HEK293 (cell line): ENCODE results near the gene NHERF2.

Experiments used
- CTCF ChIA-PET: fragments of 350-600 bp; formaldehyde crosslinking; extraction: SDS; loops from one replicate; lab custom pipeline; 2021; ENCODE audit warnings: antibody characterized with exemption; lab: Yijun Ruan, JAX
- POLR2A ChIA-PET: fragments of 300-600 bp; formaldehyde crosslinking; extraction: SDS; loops from one replicate; lab custom pipeline; 2020; ENCODE audit warnings: antibody characterized with exemption, inconsistent platforms; lab: Yijun Ruan, JAX
- H3K27ac ChIP-seq: fragments of 200-500 bp; sonication (Bioruptor generic); 2 replicates; pipeline ENCODE4 v1.5.1; 2014; ENCODE audit warnings: low read depth, low read length, control low read depth, inconsistent platforms; ENCODE audit errors: extremely low read depth
- H3K36me3 ChIP-seq, 2 experiments: fragments of 200-500 bp in 1 of 2; sonication (Bioruptor generic) in 1 of 2; 1 replicate in 1 of 2; 2 replicates in 1 of 2; pipeline ENCODE4 v1.5.1; 2014 to 2017; ENCODE audit warnings: inconsistent platforms in 2 of 2, low read length in 2 of 2; ENCODE audit not compliant: control insufficient read depth in 2 of 2, insufficient read depth in 1 of 2
- H3K4me1 ChIP-seq: fragments of 200-500 bp; sonication (Bioruptor generic); 2 replicates; pipeline ENCODE4 v1.5.1; 2014; ENCODE audit warnings: mild to moderate bottlenecking, low read length, inconsistent platforms; ENCODE audit not compliant: control insufficient read depth, insufficient read depth
- H3K4me3 ChIP-seq: 2 replicates; pipeline ENCODE4 v1.5.1; 2011; ENCODE audit warnings: low read depth, mild to moderate bottlenecking, control low read depth, low read length, moderate library complexity
- H3K9me3 ChIP-seq: fragments of 200-500 bp; sonication (Bioruptor generic); 2 replicates; pipeline ENCODE4 v1.5.1; 2014; ENCODE audit warnings: low read depth, low read length, inconsistent platforms; ENCODE audit not compliant: control insufficient read depth, insufficient read depth
- GFI1B ChIP-seq: fragments of 450-650 bp; formaldehyde crosslinking; IDR thresholded peaks from 2 replicates; pipeline ENCODE4 v1.5.1; 2016; ENCODE audit warnings: missing biosample characterization, missing genetic modification characterization
- GLIS1 ChIP-seq: fragments of 450-650 bp; formaldehyde crosslinking; IDR thresholded peaks from 2 replicates; pipeline ENCODE4 v1.5.1; 2016; ENCODE audit warnings: missing biosample characterization, missing genetic modification characterization
- GLIS2 ChIP-seq: fragments of 450-650 bp; formaldehyde crosslinking; IDR thresholded peaks from 2 replicates; pipeline ENCODE4 v1.5.1; 2016; ENCODE audit warnings: missing biosample characterization, missing genetic modification characterization
- OSR2 ChIP-seq: fragments of 450-650 bp; formaldehyde crosslinking; IDR thresholded peaks from 2 replicates; pipeline ENCODE4 v1.5.1; 2016; ENCODE audit warnings: missing biosample characterization, missing genetic modification characterization
- SP7 ChIP-seq: fragments of 450-650 bp; formaldehyde crosslinking; IDR thresholded peaks from 2 replicates; pipeline ENCODE4 v1.5.1; 2016; ENCODE audit warnings: missing biosample characterization, missing genetic modification characterization
- WT1 ChIP-seq: fragments of 450-650 bp; formaldehyde crosslinking; IDR thresholded peaks from 2 replicates; pipeline ENCODE4 v1.5.1; 2016; ENCODE audit warnings: missing biosample characterization, missing genetic modification characterization
- YY1 ChIP-seq: fragments of 450-650 bp; formaldehyde crosslinking; IDR thresholded peaks from 2 replicates; pipeline ENCODE4 v1.5.1; 2018; ENCODE audit warnings: missing biosample characterization, missing genetic modification characterization
- ZBTB8A ChIP-seq: fragments of 450-650 bp; formaldehyde crosslinking; IDR thresholded peaks from 2 replicates; pipeline ENCODE4 v1.5.1; 2016; ENCODE audit warnings: missing biosample characterization, missing genetic modification characterization
- ZNF214 ChIP-seq: fragments of 450-650 bp; formaldehyde crosslinking; IDR thresholded peaks from 2 replicates; pipeline ENCODE4 v1.5.1; 2017; ENCODE audit warnings: missing biosample characterization, mild to moderate bottlenecking, missing genetic modification characterization, borderline replicate concordance
- ZNF335 ChIP-seq: fragments of 450-650 bp; formaldehyde crosslinking; conservative IDR thresholded peaks from 2 replicates; pipeline ENCODE4 v1.5.1; 2016; ENCODE audit warnings: missing biosample characterization, missing genetic modification characterization
- ZNF394 ChIP-seq: fragments of 450-650 bp; formaldehyde crosslinking; IDR thresholded peaks from 2 replicates; pipeline ENCODE4 v1.5.1; 2016; ENCODE audit warnings: missing biosample characterization, missing genetic modification characterization, mild to moderate bottlenecking, moderate library complexity, borderline replicate concordance
- ZNF585B ChIP-seq: fragments of 450-650 bp; formaldehyde crosslinking; IDR thresholded peaks from 2 replicates; pipeline ENCODE4 v1.5.1; 2016; ENCODE audit warnings: missing biosample characterization, missing genetic modification characterization
- ZNF600 ChIP-seq: fragments of 450-650 bp; formaldehyde crosslinking; IDR thresholded peaks from 2 replicates; pipeline ENCODE4 v1.5.1; 2016; ENCODE audit warnings: missing biosample characterization, missing genetic modification characterization
- ZNF621 ChIP-seq: fragments of 450-650 bp; formaldehyde crosslinking; IDR thresholded peaks from 2 replicates; pipeline ENCODE4 v1.5.1; 2017; ENCODE audit warnings: missing biosample characterization, missing genetic modification characterization
- ZNF777 ChIP-seq: fragments of 450-650 bp; formaldehyde crosslinking; IDR thresholded peaks from 2 replicates; pipeline ENCODE4 v1.5.1; 2017; ENCODE audit warnings: missing biosample characterization, missing genetic modification characterization, borderline replicate concordance
- ZSCAN23 ChIP-seq: fragments of 450-650 bp; formaldehyde crosslinking; IDR thresholded peaks from 2 replicates; pipeline ENCODE4 v1.5.1; 2016; ENCODE audit warnings: missing biosample characterization, missing genetic modification characterization
- TF ChIP-seq, protein P1 (sequence below): fragments of 450-650 bp; formaldehyde crosslinking; IDR thresholded peaks from 2 replicates; pipeline ENCODE4 v1.5.1; 2016; ENCODE audit warnings: missing biosample characterization, missing genetic modification characterization
- TF ChIP-seq, protein P2 (sequence below): fragments of 450-650 bp; formaldehyde crosslinking; IDR thresholded peaks from 2 replicates; pipeline ENCODE4 v1.5.1; 2016; ENCODE audit warnings: missing biosample characterization, missing genetic modification characterization
- TF ChIP-seq, protein P3 (sequence below): fragments of 450-650 bp; formaldehyde crosslinking; optimal IDR thresholded peaks from 2 replicates; pipeline ENCODE3; 2016; ENCODE audit warnings: missing biosample characterization, mild to moderate bottlenecking, missing genetic modification characterization
- TF ChIP-seq, protein P4 (sequence below): fragments of 450-650 bp; formaldehyde crosslinking; IDR thresholded peaks from 2 replicates; pipeline ENCODE4 v1.5.1; 2016; ENCODE audit warnings: missing biosample characterization, missing genetic modification characterization
- TF ChIP-seq, protein P5 (sequence below): fragments of 450-650 bp; formaldehyde crosslinking; IDR thresholded peaks from 2 replicates; pipeline ENCODE4 v1.5.1; 2016; ENCODE audit warnings: missing biosample characterization, missing genetic modification characterization
- TF ChIP-seq, protein P6 (sequence below): fragments of 450-650 bp; IDR thresholded peaks from 2 replicates; pipeline ENCODE4 v1.5.1; 2018; ENCODE audit warnings: missing biosample characterization, missing genetic modification characterization

The NHERF2 gene

DNA sequence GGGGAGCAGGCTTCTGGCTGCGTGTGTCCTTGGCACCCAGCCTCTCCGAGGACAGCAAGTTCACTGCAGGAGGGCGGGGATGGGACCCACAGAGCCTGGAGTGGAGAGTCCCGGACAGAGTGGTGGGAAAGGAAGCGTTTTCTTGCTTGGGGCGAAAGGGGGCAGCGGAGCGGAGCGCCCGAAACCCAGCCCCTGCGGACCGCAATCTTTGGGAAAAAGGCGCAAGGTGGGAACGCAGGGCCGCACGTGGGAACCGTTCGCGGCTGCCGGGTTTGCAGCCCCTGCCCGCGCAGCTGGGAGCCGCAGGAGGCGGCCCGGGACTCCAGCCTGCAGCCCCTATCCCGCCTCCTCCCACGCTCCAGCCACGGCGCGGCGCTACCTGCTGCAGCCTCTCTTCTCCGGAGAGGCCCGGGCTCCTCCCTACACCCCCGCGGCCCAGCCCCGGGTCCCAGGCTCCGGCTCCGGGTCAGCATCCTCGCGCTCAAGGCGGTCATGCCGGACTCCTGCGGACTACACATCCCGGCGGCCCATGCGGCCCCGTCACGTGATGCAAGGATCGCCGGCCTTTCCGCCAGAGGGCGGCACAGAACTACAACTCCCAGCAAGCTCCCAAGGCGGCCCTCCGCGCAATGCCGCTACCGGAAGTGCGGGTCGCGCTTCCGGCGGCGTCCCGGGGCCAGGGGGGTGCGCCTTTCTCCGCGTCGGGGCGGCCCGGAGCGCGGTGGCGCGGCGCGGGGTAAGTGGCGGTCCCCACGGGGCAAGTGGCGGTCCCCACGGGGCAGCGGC is 20.8 kb downstream of the NHERF2 start, which contains the start of the genes NTHL1 and TSC2 (continued):
- TF ChIP-seq GLIS2 (peak; percentile 74), SP7 (tag by site-specific recombination) (peak; percentile 77), ZNF600 (tag by site-specific recombination) (peak; percentile 82), WT1 (tag by site-specific recombination) (peak; percentile 20; the same call in 1 of the 2 replicates), GLIS1 (tag by site-specific recombination) (peak; percentile 96), ZSCAN23 (tag by site-specific recombination) (0 out of 2 replicates have a peak, but pooled peaks have one; percentile 45), ZBTB8A (tag by site-specific recombination) (peak; percentile 85), ZNF214 (tag by site-specific recombination) (no peak), ZNF335 (peak; percentile 85)
- TF ChIP-seq, protein P1, sequence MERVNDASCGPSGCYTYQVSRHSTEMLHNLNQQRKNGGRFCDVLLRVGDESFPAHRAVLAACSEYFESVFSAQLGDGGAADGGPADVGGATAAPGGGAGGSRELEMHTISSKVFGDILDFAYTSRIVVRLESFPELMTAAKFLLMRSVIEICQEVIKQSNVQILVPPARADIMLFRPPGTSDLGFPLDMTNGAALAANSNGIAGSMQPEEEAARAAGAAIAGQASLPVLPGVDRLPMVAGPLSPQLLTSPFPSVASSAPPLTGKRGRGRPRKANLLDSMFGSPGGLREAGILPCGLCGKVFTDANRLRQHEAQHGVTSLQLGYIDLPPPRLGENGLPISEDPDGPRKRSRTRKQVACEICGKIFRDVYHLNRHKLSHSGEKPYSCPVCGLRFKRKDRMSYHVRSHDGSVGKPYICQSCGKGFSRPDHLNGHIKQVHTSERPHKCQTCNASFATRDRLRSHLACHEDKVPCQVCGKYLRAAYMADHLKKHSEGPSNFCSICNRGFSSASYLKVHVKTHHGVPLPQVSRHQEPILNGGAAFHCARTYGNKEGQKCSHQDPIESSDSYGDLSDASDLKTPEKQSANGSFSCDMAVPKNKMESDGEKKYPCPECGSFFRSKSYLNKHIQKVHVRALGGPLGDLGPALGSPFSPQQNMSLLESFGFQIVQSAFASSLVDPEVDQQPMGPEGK (tag by site-specific recombination), result peak; percentile 75
- TF ChIP-seq, protein P2, sequence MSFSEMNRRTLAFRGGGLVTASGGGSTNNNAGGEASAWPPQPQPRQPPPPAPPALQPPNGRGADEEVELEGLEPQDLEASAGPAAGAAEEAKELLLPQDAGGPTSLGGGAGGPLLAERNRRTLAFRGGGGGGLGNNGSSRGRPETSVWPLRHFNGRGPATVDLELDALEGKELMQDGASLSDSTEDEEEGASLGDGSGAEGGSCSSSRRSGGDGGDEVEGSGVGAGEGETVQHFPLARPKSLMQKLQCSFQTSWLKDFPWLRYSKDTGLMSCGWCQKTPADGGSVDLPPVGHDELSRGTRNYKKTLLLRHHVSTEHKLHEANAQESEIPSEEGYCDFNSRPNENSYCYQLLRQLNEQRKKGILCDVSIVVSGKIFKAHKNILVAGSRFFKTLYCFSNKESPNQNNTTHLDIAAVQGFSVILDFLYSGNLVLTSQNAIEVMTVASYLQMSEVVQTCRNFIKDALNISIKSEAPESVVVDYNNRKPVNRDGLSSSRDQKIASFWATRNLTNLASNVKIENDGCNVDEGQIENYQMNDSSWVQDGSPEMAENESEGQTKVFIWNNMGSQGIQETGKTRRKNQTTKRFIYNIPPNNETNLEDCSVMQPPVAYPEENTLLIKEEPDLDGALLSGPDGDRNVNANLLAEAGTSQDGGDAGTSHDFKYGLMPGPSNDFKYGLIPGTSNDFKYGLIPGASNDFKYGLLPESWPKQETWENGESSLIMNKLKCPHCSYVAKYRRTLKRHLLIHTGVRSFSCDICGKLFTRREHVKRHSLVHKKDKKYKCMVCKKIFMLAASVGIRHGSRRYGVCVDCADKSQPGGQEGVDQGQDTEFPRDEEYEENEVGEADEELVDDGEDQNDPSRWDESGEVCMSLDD (tag by site-specific recombination), result no peak
- TF ChIP-seq, protein P3, sequence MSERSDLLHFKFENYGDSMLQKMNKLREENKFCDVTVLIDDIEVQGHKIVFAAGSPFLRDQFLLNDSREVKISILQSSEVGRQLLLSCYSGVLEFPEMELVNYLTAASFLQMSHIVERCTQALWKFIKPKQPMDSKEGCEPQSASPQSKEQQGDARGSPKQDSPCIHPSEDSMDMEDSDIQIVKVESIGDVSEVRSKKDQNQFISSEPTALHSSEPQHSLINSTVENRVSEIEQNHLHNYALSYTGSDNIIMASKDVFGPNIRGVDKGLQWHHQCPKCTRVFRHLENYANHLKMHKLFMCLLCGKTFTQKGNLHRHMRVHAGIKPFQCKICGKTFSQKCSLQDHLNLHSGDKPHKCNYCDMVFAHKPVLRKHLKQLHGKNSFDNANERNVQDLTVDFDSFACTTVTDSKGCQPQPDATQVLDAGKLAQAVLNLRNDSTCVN (tag by site-specific recombination), result peak; percentile 92
- TF ChIP-seq, protein P4, sequence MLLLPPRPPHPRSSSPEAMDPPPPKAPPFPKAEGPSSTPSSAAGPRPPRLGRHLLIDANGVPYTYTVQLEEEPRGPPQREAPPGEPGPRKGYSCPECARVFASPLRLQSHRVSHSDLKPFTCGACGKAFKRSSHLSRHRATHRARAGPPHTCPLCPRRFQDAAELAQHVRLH (tag by site-specific recombination), result peak; percentile 100
- TF ChIP-seq, protein P5, sequence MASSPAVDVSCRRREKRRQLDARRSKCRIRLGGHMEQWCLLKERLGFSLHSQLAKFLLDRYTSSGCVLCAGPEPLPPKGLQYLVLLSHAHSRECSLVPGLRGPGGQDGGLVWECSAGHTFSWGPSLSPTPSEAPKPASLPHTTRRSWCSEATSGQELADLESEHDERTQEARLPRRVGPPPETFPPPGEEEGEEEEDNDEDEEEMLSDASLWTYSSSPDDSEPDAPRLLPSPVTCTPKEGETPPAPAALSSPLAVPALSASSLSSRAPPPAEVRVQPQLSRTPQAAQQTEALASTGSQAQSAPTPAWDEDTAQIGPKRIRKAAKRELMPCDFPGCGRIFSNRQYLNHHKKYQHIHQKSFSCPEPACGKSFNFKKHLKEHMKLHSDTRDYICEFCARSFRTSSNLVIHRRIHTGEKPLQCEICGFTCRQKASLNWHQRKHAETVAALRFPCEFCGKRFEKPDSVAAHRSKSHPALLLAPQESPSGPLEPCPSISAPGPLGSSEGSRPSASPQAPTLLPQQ (tag by site-specific recombination), result peak; percentile 97

DNA sequence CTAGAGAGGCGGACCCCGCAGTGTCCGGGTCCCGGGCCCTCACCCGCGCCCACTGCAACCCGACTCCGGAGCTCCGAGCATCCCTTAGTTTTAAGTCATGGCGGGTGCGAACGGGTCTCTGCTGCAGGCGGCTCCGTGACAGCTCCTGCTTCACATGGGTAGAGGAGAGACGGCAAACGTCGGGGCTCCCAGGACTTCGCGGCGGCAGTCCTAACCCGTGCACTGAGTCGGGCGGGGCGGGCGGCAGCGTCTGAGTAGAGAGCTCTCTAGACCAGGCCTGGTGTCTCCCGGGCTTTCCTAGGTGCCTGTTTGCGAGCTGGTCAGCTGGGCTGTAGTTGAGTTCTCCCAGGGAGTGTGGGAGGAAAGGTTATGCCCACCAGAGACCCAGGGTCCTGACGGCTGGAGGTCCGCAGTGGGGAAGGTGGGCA is 21.4 kb downstream of the NHERF2 start:
- Histone ChIP-seq H3K4me1 (no peaks in the 10 kb centered on the region), H3K36me3 (peaks cover 13 to 41% of the 10 kb centered on the region in 2 experiments; a peak in 2 of 3 replicates), H3K4me3 (peak overlapping the region; percentile 82), H3K27ac (no peak overlapping the region; the same call in 1 of the 2 replicates), H3K9me3 (no peaks in the 10 kb centered on the region)
- CTCF ChIA-PET, result interaction anchor here (0.7 to 2.6 kb wide), 6 partner anchors 26 to 92 kb away, joined by 3 to 12 read pairs (median 5); no protein-coding TSS in a partner anchor
- POLR2A ChIA-PET, result interaction anchor here (0.6 to 3.3 kb wide), 11 partner anchors 8 to 107 kb away, joined by 3 to 37 read pairs (median 4); partner anchors contain the start of genes NHERF2, RPS2 and TRAF7
- TF ChIP-seq, protein P6, sequence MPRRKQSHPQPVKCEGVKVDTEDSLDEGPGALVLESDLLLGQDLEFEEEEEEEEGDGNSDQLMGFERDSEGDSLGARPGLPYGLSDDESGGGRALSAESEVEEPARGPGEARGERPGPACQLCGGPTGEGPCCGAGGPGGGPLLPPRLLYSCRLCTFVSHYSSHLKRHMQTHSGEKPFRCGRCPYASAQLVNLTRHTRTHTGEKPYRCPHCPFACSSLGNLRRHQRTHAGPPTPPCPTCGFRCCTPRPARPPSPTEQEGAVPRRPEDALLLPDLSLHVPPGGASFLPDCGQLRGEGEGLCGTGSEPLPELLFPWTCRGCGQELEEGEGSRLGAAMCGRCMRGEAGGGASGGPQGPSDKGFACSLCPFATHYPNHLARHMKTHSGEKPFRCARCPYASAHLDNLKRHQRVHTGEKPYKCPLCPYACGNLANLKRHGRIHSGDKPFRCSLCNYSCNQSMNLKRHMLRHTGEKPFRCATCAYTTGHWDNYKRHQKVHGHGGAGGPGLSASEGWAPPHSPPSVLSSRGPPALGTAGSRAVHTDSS (tag by site-specific recombination), result no peak
- TF ChIP-seq ZNF214 (tag by site-specific recombination) (no peak), ZNF585B (no peak), OSR2 (tag by site-specific recombination) (no peak), GFI1B (no peak), ZNF394 (tag by site-specific recombination) (no peak), ZNF621 (tag by site-specific recombination) (no peak), YY1 (tag by site-specific recombination) (no peak; the same call in 1 of the 2 replicates), ZNF777 (tag by site-specific recombination) (peak; percentile 76; the same call in 1 of the 2 replicates)
- TF ChIP-seq, protein P3 (tag by site-specific recombination), result peak; percentile 38
